NCI-H2081 (cell line): ENCODE data around the gene MRPL1.
"Not testable (repeated sequence)": the region's sequence is repeated elsewhere in the genome, so short reads cannot be mapped to it uniquely, and the experiment has no call there.

ENCODE experiments used
- DNase-seq, 2 experiments: peaks; one replicate each; lab custom pipeline; 2025; lab: John Stamatoyannopoulos, UW

The MRPL1 gene

DNA sequence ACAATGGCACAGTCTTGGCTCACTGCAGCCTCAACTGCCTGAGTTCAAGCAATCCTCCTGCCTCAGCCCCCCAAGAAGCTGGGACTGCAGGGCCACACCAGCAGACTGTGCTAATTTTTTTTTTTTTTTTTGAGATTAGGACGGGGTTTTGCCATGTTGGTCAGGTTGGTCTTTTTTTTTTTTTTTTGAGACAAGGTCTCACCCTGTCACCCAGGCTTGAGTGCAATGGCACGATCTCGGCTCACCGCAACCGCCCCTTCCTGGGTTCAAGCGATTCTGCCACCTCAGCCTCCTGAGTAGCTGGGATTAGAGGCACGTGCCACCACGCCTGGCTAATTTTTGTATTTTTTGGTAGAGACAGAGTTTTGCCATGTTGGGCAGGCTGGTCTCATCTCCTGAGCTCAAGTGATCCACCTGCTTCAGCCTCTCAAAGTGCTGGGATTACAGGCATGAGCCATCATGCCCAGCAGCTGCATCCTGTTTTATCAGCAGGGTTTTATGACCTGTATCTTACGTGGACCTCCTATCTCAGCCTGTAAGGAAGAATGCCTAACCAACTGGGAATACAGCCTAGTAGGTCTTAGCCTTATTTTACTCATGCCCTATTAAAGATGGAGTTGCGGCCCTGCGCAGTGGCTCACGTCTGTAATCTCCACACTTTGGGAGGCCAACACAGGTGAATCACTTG is 13.2 kb upstream of the MRPL1 start:
- DNase-seq: peak in 1 of 2 experiments; percentile 6

DNA sequence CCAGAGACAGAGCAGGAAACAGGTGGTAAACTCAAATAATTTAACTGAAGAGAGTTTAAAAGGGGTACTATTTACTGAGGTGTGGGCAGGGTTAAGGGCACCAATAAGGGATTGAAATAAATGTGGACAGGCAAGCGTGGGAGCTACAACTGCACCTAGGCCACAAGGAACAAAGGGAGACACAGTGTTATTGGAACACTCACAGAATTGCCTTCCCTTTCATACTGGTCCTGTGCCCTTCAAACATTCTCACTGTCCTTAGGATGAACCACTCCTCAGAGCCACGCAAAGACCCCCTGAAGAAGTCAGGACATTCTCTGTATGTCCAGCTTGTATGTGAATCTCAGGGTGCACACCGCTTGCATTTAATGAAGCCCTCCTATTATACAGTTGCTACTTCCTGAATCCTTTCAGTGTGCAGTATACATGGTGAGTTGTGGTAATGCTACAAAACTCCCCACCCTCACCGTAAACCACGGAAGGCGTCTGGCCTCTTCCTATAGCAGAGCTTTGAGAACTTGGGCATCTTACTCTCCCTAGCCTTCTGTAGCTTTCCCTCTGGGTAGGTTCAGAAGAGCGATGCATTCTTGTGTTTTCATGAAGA is 9.6 kb upstream of the MRPL1 start:
- no peak for DNase-seq

DNA sequence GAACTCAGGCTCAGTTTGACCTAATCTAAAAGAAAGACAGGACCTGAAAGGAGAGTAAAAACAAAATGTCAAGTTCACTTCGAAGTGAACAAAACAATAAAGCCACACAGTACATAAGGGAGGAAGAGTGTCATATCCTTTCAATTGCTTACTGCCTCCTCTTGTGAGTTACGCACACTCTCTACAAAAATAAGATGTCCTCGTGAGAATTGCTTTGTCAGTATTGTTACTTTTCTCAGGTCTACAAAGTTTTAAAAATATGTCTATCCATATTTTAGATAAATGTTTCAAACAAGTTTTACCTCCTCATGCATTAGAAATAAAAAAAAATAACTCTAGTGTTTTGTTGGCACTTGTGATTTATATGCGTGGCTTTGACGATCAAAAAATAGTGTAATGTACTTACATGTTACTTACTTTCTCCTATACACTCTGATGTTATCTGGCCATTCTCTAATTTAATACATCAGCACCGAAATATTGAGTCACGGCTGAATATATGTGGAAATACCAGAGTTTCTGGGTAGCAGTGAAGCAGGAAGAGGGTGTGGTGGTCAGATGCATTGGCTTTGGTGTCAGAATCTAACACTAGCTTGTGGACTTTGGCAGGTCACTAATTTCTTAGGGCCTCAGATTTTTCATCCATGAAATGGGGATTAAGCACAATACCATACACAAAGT is 8.1 kb upstream of the MRPL1 start:
- DNase-seq: no peak

DNA sequence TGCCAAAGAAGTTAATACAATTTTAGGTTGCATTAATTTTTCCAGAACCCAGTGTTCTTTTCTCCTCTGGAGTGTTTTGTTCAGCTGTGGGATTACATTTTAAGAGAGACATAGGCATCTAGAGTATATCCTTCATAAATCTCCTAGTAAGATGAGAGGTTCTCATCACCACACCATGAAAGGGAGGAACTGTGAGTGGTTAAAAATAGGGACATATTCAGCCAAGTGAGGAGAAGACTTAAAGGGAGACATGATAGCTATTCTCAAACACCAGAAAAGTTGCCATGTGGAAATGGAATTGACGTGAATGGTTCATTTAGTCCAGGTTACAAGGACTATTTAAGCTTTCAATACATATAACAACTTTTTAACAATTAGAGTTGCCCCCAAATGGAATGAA is 6.5 kb upstream of the MRPL1 start:
- no peak for DNase-seq

DNA sequence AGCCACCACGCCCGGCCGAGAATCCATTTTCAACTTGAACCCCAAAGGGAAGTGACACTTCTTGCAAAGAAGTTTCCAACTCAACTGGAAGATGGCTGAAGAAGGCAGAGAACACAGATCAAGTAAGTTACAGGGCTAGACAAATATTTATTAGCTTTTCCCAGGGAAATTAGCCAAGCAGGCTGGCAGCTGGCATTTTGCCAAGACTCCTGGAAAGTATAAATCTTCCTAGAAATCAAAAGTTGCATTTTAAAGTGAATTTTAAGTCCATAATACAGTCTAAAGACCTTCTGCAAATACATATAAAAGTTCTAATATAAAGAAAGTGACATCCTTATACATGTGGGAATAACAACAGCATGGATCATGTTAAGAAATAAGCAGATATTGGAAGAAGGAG is 3.4 kb upstream of the MRPL1 start:
- no peak for DNase-seq

DNA sequence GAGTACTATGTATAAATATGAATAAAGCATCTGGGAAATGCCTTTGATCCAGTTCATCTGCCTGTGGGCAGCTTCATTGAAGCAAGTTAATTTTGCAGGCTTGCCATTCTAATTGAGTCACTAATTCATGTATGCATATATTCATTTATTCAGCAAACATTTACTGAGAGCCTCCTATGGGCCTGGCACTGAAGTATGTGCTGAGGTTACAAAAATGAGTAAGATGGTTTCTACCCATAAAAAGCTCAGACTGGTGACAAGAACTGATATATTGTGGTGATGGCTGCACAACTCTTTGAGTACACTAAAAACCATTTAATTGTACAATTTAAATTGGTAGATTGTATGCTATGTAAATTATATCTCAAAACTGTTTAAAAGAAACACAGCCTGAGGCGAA is 1.1 kb upstream of the MRPL1 start:
- no peak for DNase-seq

DNA sequence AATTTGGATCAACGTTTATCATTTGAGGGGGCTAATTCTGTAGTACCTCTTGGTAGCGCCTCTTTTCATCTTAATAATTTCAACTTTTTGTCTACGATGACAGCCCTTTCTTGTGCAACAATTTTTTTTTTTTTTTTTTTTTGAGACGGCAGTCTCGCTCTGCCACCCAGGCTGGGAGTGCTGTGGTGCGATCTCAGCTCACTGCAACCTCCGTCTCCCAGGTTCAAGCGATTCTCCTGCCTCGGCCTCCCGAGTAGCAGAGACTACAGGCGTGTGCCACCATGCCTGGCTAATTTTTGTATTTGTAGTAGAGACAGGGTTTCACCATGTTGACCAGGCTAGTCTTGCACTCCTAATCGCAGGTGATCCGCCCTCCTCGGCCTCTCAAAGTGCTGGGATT is 711 bp downstream of the MRPL1 start:
- DNase-seq: not testable (repeated sequence)

DNA sequence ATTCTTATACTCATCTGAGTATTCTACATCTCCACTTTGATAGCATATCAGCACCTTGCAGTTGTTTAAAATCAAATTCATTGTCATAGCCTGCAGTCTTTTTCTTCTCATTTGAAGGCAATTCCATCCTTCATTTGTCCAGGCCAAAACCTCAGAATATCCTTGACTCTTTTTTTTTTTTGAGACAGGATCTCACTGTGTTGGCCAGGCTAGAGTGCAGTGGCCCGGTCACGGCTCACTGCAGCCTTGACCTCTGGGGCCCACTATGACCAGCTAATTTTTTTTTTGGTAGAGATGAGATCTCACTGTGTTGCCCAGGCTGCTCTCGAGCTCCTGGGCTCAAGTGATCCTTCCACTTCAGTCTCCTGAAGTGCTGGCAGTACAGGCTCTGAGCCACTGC is 2.6 kb downstream of the MRPL1 start:
- no peak for DNase-seq

DNA sequence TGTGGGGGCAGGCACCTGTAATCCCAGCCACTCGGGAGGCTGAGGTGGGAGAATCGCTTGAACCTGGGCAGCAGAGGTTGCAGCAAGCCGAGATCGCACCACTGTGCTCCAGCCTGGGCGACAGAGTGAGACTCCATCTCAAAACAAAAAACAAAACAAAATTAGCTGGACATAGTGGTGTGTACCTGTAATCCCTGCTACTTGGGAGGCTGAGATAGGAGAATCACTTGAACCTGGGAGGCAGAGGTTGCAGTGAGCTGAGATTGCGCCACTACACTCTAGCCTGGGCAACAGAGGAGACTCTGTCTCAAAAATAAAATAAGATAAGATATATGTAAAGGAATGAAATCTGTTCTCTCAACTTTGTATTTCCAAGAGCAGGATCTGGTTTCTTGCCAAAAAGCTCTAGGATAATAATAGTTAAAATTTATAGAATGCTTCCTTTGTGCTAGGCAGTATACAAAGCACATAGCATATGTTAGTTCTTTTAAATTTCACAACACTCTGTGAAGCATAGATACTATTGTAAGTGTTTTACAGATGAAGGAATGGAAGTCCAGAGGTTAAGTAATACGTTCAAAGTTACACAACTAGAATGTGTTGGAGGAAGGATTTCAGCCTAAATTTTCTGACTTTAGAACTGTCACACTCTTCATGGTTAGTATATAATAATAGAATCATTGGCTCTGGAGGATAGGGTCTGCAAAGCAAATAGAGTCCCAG is 10.3 kb downstream of the MRPL1 start:
- DNase-seq: no peak

DNA sequence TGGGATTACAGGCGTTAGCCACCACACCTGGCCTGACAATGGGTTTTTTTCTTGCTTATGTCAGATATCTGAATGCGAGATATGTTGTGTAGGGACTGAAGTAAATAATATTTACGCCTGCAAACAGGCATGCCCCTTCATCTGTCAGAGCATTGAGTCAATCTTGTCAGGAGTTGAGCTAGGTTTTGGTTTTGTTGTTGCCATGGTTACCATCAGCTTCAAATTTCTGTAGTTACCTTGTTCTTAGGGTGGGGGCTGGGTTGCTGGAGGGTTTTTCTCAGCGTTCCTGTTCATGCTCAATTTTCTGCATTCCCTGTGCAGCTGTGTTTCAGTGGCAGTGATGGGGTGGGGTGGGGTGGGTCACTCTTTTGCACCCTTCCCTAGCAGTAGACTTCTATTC is 14.5 kb downstream of the MRPL1 start:
- DNase-seq: no peak

DNA sequence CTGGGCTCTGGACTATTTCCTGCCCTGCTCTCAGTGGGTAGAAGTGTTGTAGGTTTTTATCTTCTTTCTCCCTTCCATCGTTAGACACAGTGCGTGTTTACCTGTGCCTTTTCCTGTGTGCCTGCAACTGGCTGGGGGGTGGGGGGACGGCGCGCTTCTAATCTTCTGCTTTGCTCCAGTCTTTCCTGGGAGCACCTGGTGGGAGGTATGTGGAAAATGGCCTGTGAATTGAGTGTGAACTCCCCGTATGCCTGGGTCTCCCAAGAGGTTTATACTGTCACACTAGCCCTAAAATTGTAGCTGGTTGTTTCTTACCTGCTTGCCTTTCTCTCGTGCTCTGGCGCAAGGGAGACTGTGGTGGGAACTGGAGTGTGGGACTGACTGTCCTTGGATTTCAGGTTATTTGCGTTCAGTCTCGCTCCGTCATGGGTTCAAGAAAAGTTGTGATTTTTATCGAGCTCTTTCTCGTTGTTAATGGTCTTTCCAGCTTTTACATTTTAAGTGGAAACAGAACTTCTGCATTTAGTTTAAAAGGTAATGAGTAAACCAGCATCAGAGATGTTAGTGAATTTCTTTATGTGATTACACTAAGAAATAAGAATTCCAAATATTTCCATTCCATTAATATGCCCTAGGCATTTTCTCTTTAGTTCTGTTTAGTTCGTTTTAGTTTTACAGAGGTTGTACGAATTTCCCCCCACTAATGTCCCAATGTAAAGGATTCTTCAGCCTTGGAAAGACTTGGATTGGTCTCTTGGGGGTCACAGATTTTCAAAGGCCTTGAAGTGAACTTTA is 15.3 kb downstream of the MRPL1 start:
- no peak for DNase-seq

DNA sequence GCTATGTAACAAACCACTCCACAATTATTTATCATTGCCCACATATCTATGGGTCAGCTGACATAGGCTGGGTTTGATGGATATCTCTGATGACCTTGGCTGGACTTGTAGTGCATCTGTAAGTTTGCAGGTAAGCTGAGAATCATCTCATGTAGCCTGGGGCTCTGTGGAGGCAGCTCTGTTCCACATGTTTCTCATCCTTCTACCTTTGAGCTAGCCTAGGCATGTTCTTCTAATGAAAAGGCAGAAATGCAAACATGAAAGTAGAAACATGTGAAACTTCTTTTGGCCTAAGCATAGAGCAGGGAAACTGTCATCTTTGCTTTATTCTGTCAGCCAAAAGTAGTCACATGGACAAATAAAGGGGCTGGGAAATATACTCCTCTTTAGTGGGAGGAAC is 18.2 kb downstream of the MRPL1 start:
- no peak for DNase-seq

DNA sequence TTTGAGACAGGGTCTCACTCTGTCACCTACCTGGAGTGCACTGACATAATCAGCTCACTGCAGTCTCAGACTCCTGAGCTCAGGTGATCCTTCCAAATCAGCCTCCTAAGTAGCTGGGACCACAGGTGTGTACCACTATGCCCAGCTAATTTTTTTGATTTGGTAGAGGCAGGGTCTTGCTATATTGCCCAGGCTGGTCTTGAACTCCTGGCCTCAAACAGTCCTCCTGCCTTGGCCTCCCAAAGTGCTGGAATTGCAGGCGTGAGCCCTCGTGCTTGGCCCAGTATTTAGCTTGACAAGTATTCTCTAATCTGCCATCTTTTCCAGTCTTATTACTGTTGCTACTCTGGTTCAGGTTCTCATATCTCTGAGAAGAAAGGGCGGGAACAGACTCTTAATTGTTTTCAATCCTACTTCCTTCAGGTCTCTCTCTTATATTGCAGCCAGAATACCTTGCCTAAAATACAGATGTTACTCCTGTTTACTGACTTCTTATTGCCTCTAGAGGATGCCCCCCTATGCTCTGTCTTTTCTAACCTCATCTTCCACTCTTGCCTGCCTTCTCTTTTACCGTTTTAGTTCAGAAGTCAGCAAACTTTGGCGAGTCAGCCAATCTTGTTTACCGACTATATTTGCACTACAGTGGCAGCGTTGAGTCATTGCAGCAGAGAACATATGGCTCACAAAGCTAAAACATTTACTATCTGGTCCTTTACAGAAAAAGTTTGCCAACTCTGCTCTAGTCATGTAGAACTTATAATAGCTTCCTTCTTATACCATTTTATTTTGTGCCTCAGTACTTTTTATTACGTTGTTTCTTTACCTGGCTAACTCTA is 19.0 kb downstream of the MRPL1 start:
- no peak for DNase-seq

DNA sequence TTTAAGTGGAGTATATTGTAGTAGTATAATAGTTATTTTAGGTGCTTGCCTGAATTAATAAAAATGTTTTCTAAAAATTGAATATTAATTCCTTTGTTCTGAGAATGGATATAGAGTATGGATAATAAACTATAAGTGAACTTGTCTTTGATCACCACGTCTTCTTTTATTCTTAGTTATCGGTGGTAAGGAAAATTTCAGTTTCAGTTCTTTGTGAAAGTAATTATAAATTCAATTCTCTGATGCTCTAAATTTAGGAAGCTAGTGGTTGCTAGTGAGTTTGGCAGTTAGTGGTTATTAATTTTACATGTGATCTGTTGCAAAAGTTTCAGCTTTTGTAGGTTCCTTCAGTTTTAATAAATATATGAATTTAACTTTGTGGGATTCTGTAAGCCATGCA is 30.8 kb downstream of the MRPL1 start:
- DNase-seq: no peak

DNA sequence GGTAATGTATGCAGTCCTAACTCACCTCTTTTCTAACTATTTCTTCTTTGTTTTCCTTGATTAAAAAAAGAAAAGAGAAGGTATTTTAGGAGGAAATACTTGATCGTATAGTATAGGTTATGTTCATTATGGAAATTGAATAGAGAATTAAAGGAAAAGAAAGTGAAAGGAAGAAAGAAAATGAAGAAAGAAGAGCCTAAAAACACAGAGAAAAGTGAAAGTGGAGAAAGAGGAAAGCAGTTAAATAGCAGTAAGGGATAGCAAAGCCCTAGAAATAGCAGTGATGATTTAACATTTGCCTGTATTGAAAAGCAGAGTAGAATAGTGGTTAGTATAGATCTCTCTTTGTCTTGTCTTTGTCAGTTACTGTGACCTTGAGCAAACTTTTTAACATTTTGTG is 37.0 kb downstream of the MRPL1 start:
- DNase-seq: no peak

DNA sequence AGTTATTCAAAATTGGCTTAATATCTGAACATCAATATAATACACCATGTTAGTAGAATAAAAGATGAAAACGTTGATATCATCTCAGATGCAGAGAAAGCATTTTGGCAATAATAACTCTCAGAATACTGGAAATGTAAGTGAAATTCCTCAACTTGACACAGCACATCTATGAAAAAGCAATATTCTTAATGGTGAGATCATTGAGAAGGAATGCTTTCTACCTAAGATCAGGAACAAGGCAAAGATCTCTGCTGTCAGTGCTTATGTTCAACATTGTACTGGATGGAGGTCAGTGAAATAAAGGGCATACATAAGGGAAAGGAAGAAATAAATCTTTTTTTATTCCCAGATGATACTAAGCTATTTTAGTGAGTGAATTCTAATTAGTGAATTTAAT is 40.6 kb downstream of the MRPL1 start:
- DNase-seq: no peak

DNA sequence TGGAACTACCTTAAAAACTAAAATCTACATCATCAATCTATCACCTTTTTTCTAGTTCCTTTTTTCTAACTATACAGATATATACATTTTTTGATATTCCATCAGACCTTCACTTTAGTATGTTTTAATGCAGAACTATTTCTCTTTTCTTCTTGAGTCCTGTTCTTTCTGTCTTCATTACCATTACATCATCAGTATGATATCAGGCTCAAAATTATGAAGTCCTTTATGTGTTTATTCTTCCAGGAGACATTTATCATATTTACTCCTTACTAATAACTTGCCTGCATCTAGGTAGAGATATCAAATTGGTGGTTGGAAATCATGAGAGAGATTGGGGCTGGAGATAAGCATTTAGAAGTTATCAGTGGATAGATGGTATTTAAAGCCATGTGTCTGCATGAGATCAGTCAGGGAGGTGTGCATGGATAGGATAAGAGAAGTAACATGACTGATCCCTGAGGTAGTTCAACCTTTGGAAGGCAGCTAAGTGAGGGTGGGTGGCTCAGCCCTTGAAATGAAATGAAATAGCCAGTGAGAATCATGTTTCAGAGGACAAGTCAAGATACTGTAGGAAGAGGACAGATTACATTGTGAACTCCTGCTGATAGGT is 43.1 kb downstream of the MRPL1 start:
- DNase-seq: no peak

DNA sequence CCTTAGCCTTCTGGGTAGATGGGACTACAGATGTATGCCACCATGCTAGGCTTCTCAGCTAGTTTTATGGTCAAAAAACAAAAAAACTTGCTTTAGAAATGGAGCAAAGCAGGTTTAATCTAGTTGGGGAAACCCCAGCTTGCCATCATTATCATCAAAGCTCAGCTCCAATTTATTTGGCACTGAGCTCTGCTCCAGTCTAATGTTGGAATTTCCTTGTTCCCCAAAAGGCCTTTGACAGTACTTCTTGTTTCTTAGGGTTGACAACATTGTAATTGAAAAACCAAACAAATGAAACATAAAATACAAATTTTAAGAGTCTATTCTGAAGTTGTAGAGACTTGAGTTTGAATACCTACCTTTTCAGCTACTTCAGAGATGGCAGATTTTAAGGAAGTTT is 48.0 kb downstream of the MRPL1 start:
- no peak for DNase-seq

DNA sequence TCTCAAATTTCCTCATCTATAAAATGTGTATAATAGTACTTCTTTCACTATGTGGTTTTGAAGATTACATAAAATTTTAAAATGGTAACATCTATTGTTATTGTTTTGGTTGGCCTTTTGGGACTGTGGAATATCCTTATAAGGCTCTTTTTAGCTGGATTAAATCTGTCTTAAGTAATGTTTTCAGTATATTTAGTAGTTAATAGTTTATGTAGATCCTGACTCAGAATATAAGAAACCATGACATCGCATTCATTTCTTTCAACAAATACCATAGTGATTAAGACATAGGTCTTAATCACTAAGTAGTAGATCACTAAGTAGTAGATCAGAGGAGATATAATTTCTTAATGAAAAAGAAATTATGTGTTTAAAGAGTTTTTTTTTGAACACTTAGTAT is 48.5 kb downstream of the MRPL1 start:
- no peak for DNase-seq

DNA sequence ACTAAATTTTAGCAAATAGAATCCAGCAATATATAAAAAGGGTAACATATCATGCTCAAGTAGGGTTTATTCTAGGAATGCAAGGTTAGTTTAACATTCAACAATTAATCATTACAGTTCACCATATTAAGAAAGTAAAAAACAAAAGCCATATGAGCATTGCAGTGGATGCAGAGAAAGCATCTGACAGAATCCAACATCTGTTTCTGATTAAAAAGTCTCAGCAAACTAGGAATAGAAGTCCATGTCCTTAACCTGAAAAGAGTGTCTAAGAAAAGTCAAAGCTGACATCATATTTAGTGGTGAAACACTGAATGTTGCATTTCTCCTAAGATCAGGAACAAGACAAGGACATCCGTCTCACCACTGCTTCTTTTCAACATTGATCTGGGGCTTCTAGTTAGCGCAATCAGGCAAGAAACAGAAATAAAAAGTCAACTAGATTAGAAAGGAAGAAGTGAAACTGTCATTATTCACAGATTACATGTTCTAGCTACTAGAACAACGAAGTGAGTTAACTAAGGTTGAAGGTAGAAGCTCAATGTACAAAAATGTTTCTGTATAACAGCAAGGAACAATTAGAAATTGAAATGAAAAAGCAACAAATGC is 49.3 kb downstream of the MRPL1 start:
- no peak for DNase-seq
